Activated T-helper 1 cell treated with anti-CD3 and anti-CD28 coated beads, Interleukin-2, amount 50 U/mL, for 16 hours (primary cell): ENCODE results near the gene ITCH.

Experiments
- DNase-seq, 2 donors: peaks; one replicate each; pipeline ENCODE4 v3.0.0-alpha.2; 2020; ENCODE audit warnings: low read depth in 1 of 2, low spot score in 1 of 2

Gene ITCH

DNA sequence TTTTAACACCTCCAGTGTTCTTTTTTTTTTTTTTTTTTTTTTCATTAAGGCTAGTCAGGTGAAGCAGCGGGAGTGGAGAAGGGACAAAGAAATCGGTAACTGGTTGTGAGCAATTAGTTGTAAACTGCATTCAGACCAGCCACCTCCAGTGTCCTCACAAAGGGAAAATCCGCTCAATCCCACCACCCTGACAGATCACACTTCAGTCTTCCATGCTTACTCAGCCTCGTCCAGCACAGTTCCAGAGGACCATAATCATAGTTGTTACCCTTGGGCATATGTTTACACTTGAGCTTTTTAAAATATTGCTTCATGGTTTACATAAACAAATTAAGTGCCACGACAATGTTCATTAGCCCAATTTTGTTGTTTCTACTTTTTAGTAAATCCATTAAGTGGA lies 163.4 kb downstream of the ITCH start:
- no peak for DNase-seq

DNA sequence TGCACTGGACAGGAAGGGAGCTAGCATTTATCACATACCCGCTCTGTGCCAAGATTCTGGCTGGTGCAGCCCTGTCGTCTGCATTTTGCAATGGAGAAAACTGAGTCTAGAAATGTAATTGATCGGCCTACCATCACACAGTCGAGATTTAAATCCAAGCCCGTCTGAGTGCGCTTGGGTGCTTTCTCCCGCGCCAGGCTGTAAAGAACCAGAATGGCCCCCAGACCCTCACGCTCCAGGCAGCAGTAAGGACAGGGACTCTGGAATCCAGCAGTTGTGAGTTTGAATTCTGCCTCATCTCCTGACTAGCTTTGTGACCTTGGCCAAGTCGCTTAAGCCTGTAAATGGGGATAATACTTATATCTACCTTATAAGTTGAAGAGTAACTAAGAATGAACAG lies 163.9 kb downstream of the ITCH start:
- no peak for DNase-seq

DNA sequence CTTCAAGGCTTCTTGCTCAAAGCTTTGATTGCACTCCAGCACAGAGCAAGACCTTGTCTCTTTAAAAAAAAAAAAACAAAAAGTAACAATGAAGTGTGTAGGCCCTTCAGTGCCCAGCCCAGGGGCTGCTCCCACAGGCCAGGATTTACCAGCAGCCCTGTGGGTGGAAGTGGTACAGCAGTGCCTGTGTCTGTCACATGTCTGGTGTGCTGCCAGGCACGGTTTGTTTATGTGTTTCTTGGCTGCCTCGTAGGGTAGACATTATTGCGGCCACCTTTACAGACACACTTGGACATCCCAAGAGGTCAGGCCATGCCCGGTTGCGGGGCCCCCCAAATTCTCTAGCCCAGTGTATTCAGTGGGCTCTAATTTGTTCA lies 165.8 kb downstream of the ITCH start:
- no peak for DNase-seq

DNA sequence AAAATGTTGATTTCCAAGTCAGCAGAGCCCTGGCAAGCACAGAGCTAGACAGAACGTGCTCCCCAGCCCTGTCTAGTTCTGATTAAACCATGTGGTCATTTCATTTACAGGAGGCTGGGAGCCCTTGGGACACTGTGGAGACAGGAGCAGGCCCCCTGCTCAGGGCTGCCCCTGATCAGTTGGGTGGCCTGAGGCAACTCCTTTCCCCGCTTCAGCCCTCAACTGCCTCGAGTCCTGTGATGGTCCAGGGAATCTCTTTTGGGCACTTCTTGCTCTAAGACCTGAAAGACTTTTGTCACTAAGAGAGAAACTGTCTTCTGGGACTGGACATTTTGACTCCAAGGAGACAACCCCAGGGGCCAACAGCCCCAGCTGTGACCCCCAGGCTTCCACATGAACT lies 166.7 kb downstream of the ITCH start:
- DNase-seq = no peak

DNA sequence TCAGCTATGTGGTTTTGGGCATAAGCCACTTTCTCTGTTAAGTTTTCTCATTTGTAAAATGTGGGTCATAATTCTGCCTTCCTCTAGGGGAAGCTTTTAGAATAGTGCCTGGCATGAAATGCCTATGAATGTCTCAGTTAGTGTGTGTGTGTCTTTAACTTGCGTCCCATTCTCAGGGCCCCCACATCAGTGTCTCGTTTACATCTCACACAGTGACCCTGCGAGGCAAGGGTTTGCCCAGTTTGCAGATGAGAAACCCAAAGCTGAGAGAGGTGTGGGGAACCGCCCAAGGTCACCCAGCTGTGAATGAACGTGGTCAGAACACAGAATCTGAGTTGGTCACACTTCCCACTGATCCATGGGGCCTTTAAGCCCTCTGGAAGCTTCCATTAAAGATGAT lies 167.3 kb downstream of the ITCH start:
- DNase-seq = no peak

DNA sequence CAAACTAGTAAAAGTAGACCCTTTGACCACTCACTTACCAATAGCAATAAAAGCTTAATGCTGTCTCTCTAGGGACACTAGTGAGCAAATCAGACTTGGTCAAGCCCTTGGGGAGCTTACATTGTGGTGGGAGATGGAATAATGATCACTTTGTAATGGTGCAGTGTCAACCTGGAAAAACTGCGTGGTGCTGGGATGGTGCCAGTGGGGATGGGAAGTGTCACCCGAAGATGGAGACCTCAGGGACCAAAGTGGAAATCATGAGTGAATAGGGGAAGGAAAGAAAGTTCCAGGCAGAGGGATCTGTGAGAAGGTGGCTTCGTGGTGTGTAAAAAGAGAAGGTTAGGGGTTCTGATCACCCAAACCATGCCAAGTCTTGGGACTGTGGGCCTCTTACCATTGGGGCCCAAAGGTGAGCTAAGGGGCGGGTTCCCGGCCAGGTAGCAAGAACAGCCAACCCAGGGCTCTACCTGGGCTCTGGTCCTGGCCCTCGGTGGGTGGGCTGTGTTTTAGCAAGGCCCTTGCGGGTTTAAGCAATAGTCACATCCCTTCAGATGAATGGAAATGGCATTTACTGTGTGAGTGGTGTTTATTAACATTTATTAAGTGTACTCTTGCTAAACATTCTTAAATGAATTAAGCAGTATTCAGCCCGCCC lies 168.7 kb downstream of the ITCH start:
- no peak for DNase-seq

DNA sequence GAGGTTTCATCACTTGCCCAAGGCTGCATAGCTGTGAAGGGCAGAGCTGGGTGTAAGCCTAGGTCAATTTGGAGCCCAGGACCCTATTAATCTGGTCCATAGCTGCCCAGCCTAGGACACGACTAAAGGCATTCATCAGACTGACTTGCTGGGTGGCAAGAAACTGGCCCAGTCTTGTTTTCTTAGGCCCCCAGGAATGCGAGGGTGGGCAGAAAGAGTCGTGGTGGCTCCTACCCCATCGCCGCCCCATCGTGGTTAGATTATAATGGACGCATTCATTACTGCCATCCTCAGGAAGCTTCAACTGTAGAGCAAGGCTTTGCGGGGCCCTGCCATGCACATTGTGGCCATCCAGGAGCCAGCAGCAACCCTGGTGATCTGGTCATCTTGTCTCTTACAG lies 169.2 kb downstream of the ITCH start:
- DNase-seq = no peak

DNA sequence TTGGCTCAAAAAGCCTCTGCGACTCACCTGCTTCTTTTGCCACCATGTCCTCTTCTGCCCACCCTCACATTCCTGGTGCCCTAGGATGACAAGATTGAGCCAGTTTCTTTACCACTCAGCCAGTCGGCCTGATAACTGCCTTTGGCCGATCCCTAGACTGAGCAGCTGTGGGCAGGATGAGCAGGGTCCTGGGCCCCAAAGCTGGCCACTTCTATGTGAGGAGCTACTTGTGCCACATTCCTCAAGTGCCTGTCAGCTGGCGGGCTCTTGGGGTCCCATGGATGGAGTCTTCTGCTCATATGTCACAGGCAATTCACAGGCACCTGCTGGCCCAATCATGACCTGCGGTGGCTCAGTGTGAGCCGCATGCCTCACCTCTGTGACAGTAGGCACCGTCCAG lies 169.7 kb downstream of the ITCH start:
- no peak for DNase-seq

DNA sequence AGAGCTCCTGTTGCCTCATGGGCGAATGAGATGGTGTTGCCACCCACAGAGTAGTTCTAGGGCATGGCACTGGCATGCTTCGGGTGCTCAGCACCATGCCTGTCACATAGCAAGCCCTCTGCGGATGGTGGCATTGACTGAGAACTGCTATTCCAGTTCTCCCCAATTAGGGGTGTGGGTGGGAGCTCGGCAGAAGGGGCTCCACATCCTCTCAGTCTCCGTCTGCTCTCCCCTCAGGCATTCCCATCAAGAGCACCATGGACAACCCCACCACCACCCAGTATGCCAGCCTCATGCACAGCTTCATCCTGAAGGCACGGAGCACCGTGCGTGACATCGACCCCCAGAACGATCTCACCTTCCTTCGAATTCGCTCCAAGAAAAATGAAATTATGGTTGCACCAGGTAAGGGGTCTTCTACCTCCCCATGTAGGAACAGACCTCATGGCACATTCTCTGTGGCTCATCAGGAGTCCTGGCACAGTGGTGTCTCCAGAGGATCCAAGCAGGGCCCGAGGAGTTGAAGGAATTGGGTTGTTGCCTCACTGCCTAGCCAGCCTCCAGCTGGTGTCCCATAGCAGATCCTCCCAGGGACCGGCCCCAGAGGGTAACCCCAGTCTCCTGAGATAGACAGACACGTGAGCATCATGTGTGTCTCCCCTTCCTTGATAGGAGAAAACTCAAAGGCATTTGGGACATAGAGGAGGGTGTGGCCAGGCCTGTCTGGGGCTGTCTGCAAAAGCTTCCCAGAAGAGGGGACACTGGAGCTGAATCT lies 171.5 kb downstream of the ITCH start:
- DNase-seq = no peak

DNA sequence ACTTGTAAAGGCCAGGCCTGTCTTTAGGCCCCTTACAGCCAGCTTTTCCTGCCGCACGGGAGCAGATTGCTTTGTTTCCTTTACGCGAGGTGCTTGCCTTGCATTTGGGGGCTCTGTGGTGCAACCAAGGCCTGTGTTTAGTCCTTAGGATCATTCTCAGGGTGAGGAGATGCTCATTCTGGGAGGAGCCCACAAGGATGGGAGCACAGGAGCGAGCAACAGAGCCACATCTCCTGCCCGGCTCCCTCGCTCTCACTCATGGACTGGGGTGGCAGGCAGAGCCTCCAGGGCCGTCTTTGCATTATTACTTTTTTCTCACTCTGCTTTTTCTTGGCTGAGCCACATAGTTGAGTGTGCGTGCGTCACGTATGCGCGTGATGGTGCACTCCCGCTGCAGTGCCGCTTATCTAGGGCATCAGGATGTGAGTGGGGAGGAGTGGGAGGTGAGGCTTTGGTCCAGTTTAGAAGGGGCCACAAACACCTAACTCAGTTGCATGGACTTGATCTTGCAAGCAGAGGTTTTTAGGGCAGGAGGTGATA lies 172.3 kb downstream of the ITCH start:
- no peak for DNase-seq

DNA sequence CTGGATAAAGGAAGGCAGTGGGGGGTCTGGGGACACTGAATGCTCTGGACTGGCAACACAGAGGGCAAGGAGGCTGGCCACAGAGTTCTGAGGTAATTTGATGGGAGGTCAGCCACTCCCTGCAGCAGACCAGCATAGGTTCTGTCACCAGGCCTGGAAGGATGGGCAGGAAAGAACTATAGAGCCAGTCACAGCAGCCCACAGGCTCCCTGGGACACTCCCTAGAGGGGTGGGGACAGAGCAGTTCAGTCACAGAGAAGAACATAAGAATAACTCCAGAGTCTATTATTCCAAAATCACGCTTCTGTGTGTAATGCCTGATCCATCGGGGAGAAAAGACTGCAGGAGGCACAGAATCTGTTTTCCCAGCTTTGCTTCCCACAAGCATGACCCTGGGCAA lies 172.8 kb downstream of the ITCH start:
- no peak for DNase-seq

DNA sequence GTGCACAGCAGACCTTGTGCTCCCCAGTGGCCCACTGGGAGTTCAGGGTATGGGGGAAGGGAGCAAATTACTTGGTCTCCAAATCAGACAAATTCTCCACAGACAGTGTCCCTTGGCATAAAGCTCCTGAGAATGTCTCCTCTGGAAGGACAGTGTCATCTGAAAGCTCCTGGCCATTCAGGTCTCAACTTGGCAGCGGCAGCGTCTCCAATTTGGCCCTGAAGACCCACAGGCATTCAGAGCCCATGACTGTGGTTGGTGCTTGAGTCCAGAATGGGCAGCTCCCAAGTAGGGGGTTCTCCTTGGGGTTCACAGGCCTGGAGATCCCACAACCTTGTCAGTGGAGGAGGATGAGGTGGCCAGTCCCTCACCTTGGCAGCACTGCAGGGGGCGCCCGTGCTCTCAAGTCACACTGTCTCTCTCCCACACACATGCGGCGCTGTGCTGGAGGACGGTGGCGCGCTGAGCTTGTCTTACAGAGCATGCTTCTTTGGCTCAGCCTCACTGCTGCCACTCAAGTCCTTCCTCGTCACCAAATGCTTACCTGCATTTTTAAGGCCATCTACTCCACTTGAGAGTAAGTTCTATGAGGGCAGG lies 173.8 kb downstream of the ITCH start:
- DNase-seq = no peak

DNA sequence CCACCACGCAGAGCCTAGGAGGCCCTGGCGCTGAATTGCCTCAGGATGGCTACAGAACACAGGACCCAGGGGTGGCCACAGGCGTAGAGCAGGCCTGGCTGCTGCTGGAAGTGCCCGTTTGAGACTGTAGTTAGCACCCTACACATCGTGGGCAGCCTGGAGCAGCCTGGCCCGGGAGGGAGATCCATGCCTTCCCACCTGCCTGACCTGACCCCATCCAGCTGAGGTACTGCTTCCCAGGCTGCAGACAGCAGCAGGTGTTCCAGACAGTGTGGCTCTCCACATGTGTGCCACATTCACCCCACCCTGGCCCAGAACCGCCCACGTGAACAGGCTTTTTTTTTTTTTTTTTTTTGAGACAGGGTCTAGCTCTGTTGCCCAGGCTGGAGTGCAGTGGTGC lies 174.6 kb downstream of the ITCH start:
- DNase-seq = no peak

DNA sequence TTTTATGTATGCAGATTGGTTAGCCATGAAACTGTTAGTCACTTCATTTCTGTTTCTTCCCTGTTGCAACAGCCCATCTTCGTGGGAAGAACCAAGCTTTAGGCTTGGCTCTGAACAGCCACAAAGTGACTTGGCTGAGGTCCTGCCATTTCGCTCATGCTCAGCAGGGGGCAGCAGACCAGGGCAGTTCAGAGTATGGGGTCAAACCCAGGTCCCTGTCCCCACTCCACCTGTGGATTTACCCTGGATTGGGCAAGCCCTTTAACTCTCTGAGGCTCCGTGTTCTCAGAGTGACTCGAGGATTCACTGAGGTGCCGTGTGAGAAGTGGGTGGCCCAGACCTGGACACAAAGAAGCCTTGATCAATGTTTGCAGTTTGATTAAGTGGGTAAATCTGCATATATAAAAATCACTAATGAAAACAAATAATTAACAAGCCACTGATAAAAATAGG lies 175.6 kb downstream of the ITCH start:
- DNase-seq = peak in 1 of 2 donors; percentile 37

DNA sequence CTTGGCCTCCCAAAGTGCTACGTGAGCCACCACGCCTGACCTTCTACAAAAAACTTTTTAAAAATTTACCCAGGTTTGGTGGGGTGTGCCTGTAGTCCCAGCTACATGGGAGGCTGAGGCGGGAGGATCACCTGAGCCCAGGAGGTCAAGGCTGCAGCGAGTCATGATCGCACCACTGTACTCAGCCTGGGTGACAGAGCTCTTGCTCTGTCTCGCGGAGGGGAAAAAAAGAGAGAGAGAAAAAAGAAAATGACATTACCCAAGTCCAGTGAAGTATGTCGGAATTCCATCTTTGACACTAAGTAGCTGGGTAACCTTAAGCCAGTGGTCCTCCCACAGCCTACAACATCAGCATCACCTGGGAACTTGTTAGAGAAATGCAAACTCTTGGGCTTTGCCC lies 176.7 kb downstream of the ITCH start:
- no peak for DNase-seq

DNA sequence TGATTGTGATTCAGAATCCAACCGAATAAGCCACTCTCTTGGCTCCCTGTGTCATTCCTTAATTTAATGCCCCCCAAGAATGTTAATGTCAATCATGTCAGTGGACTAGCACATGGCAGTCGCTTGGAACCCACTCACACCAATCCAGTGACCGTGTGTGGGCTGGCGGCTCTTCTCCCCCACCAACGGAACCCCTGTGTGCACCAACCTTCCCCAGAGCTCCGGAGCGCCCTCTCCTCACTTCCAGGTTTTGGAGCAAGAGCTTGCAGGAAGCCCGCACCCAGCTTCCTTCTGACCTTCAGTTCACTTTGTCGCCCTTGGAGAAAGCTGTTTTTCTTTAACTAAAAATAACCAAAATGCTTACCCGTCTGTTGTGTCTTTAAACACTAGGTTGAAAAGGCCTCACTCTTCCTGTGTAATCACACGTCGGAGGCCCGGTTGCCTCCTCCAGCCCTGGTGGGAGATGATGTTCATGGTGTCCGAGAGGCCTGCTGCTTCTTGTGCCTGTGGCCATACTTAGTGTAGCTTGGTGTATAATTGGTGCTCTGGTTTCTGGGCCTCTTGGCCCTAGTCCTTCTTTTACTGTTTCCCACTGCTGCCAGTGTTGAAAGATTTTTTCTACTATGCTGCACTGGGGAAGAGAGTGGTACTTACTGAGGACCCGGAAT lies 177.7 kb downstream of the ITCH start:
- DNase-seq = no peak

DNA sequence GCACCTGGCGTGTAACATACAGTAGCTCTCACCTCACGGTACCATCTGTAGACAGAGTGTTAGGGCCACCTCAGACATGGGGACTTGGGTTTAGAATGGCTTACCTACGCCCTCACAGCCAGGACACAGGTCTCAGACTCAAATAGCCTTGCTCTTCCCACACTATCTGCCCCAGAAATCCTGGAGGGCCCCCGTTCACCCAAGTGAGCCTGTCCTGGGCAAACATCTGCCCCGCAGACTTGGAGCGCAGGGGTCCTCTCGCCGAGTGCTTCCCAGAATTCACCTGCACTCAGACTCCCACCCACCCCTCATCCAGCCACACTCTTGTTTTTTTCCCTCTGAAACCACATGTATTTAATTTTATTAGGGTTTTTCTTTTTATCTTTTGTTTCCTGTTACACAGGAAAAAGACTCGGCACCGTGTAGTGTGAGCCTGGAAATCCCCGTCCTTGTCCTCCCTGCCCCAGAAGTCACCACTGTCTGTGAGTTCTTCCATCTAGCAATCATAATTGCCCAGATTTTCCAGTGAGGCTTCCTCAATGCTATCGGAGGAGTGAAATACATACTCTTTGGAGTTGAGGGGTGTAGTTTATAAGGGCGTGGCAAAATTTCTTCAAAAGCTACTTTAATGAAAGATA lies 178.3 kb downstream of the ITCH start:
- no peak for DNase-seq

DNA sequence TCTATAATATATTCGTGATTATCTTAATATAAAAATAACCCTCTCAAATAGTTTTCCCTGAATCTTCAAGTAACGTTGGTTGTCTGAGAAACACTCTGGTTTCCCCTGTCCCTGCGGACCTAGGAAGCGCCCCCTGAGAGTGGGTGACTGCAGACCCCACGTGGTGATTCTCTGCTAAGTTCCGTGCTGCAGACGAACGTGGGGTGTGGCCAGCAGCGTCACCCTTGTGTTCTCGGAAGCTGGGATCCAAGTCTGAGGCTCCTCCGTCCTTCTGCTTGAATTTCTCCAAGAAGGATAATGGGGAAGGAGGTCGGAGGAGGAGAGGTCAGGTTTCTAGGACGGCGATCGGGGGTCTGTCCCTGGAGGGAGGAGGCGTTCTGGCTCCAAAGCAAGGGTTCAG lies 178.8 kb downstream of the ITCH start:
- DNase-seq = no peak

DNA sequence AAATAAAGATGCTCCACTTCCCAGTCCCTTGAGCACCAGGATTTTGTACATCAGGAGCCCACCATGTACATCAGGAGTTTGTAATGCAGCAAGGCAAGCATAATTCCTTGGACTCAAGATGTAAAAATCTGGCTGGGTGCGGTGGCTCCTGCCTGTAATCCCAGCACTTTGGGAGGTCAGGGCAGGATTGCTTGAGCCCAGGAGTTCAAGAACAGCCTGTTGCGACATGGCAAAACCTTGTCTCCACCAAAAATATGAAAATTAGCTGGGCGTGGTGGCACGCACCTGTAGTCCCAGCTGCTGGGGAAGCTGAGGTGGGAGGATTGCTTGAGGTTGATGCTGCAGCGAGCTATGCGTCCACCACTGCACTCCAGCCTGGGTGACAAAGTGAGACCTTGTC lies 179.4 kb downstream of the ITCH start:
- DNase-seq = no peak

DNA sequence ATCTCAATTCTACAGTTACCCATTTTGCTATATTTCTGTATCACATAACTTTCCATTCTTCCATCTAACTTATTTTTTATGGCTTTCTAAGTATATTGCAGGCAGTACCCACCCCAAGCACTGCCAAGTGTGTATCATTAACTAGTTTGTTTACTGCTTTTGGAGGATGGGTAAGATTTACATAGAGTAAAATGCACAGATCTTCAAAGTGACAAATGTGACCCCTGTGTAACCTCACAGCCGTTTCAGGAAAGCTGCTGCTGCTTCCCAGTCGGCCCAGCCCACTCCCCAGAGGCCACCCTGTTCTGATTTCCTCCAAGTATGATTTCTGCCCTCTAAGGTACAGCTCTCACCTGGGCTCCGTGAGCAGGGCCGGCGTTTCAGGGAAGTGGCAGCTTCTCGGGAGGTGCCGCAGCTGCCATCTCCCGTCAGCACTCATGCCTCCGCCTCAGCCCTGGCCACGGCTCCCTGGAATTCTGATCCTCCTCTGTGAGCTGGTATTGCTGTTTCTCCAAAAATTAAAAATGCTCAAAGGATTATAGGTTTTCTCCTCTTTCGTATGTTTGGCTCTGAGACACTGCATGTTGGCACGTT lies 180.5 kb downstream of the ITCH start:
- DNase-seq = no peak
